H9 (cell line): ENCODE data around the gene GOLGA3. TPM values are rescaled to one million over a fixed set of nuclear protein-coding genes. Genes with fewer than 3 reads are reported as not detected.
A peak's percentile ranks its signal among the peaks of the same experiment; 100 is the strongest.

ENCODE experiments used
- DNase-seq: peaks from one replicate; pipeline ENCODE4 v3.0.0-alpha.2; 2017
- H2AFZ ChIP-seq: one replicate; pipeline ENCODE4 v1.6.1; 2013; ENCODE audit warnings: mild to moderate bottlenecking, low read length, control low read depth, moderate library complexity
- H2AK5ac ChIP-seq: 2 replicates; pipeline ENCODE4 v1.6.1; 2013; ENCODE audit warnings: low read length, control low read depth, mixed read lengths; ENCODE audit not compliant: insufficient read length
- H2BK120ac ChIP-seq: one replicate; pipeline ENCODE4 v1.6.1; 2013; ENCODE audit warnings: low read depth, mild to moderate bottlenecking, low read length, control low read depth, inconsistent platforms; ENCODE audit not compliant: poor library complexity, severe bottlenecking
- H2BK12ac ChIP-seq: 2 replicates; pipeline ENCODE4 v1.6.1; 2013; ENCODE audit warnings: low read length, control low read depth, mixed read lengths, low read depth; ENCODE audit not compliant: insufficient read length
- H2BK15ac ChIP-seq: 2 replicates; pipeline ENCODE4 v1.6.1; 2013; ENCODE audit warnings: low read depth, low read length, control low read depth
- H2BK20ac ChIP-seq: one replicate; pipeline ENCODE4 v1.6.1; 2013; ENCODE audit warnings: low read depth, mild to moderate bottlenecking, low read length, control low read depth, inconsistent platforms; ENCODE audit not compliant: poor library complexity, severe bottlenecking
- H2BK5ac ChIP-seq: 2 replicates; pipeline ENCODE4 v1.6.1; 2013; ENCODE audit warnings: low read length, control low read depth, mixed read lengths; ENCODE audit not compliant: insufficient read length
- H3K14ac ChIP-seq: 2 replicates; pipeline ENCODE4 v1.6.1; 2013; ENCODE audit warnings: low read length, control low read depth; ENCODE audit not compliant: insufficient read depth
- H3K18ac ChIP-seq: 2 replicates; pipeline ENCODE4 v1.6.1; 2013; ENCODE audit warnings: low read depth, mild to moderate bottlenecking, mixed read lengths, low read length, control low read depth; ENCODE audit not compliant: insufficient read length
- H3K23ac ChIP-seq: 2 replicates; pipeline ENCODE4 v1.6.1; 2013; ENCODE audit warnings: low read length, control low read depth, mixed read lengths, low read depth; ENCODE audit not compliant: insufficient read length
- H3K23me2 ChIP-seq: 2 replicates; pipeline ENCODE4 v1.6.1; 2013; ENCODE audit warnings: low read depth, mild to moderate bottlenecking, mixed read lengths, low read length, control low read depth; ENCODE audit not compliant: insufficient read length, poor library complexity, severe bottlenecking
- H3K27ac ChIP-seq: 2 replicates; pipeline ENCODE4 v1.5.1; 2013; ENCODE audit warnings: low read length, control low read depth, mixed read lengths, low read depth; ENCODE audit not compliant: insufficient read length
- H3K27me3 ChIP-seq: 2 replicates; pipeline ENCODE4 v1.6.1; 2013; ENCODE audit warnings: low read length, control low read depth, inconsistent platforms; ENCODE audit not compliant: insufficient read depth
- H3K4ac ChIP-seq: 2 replicates; pipeline ENCODE4 v1.6.1; 2013; ENCODE audit warnings: low read depth, mild to moderate bottlenecking, control low read depth, inconsistent platforms, low read length, moderate library complexity
- H3K4me1 ChIP-seq: 2 replicates; pipeline ENCODE4 v1.6.1; 2013; ENCODE audit warnings: low read length, control low read depth, inconsistent platforms; ENCODE audit not compliant: insufficient read depth
- H3K4me2 ChIP-seq: 2 replicates; pipeline ENCODE4 v1.6.1; 2013; ENCODE audit warnings: low read length, control low read depth, mixed read lengths; ENCODE audit not compliant: insufficient read length, insufficient read depth
- H3K56ac ChIP-seq: 2 replicates; pipeline ENCODE4 v1.6.1; 2013; ENCODE audit warnings: low read depth, mild to moderate bottlenecking, mixed read lengths, low read length, control low read depth; ENCODE audit not compliant: insufficient read length
- H3K79me1 ChIP-seq: 2 replicates; pipeline ENCODE4 v1.6.1; 2013; ENCODE audit warnings: low read depth, mild to moderate bottlenecking, moderate library complexity, low read length, control low read depth, inconsistent platforms; ENCODE audit not compliant: insufficient read depth, poor library complexity, severe bottlenecking
- H3K79me2 ChIP-seq: 2 replicates; pipeline ENCODE4 v1.6.1; 2013; ENCODE audit warnings: low read length, control low read depth, inconsistent platforms; ENCODE audit not compliant: insufficient read depth
- H3K9ac ChIP-seq: 2 replicates; pipeline ENCODE4 v1.6.1; 2013; ENCODE audit warnings: low read length, control low read depth, mixed read lengths; ENCODE audit not compliant: insufficient read length; ENCODE audit errors: extremely low read depth
- H3K9me3 ChIP-seq: one replicate; pipeline ENCODE4 v1.6.1; 2013; ENCODE audit warnings: low read depth, low read length, inconsistent platforms; ENCODE audit not compliant: control insufficient read depth
- H3T11ph ChIP-seq: one replicate; pipeline ENCODE4 v1.6.1; 2013; ENCODE audit warnings: mild to moderate bottlenecking, low read length, control low read depth, inconsistent platforms
- H4K20me1 ChIP-seq: one replicate; pipeline ENCODE4 v1.6.1; 2013; ENCODE audit not compliant: control insufficient read depth, insufficient read length, insufficient read depth
- H4K5ac ChIP-seq: 2 replicates; pipeline ENCODE4 v1.6.1; 2013; ENCODE audit warnings: low read depth, mild to moderate bottlenecking, mixed read lengths, low read length, control low read depth; ENCODE audit not compliant: insufficient read length
- H4K8ac ChIP-seq: replicated peaks from 2 replicates; pipeline ENCODE4 v1.6.1; 2013; ENCODE audit warnings: low read length, control low read depth, mixed read lengths, low read depth; ENCODE audit not compliant: insufficient read length
- H4K91ac ChIP-seq: 2 replicates; pipeline ENCODE4 v1.6.1; 2013; ENCODE audit warnings: low read depth, mild to moderate bottlenecking, moderate library complexity, mixed read lengths, low read length, control low read depth; ENCODE audit not compliant: insufficient read length
- H3K27ac Mint-ChIP-seq, 3 experiments: 2 replicates in 2 of 3; 3 replicates in 1 of 3; pipeline ENCODE4 v1.8.0; 2020 to 2021; ENCODE audit warnings: mixed read lengths in 3 of 3, mild to moderate bottlenecking in 1 of 3, moderate library complexity in 1 of 3
- H3K27me3 Mint-ChIP-seq: 2 replicates; pipeline ENCODE4 v1.8.0; 2021; ENCODE audit warnings: low read depth, mild to moderate bottlenecking, moderate library complexity, mixed read lengths
- H3K36me3 Mint-ChIP-seq, 3 experiments: 2 replicates in 2 of 3; 3 replicates in 1 of 3; pipeline ENCODE4 v1.8.0; 2020 to 2021; ENCODE audit warnings: low read depth in 3 of 3, mixed read lengths in 3 of 3; ENCODE audit not compliant: insufficient read depth in 1 of 3
- H3K4me1 Mint-ChIP-seq, 2 experiments: 2 replicates each; pipeline ENCODE4 v1.8.0; 2020; ENCODE audit warnings: mixed read lengths in 2 of 2
- H3K4me3 Mint-ChIP-seq, 2 experiments: 2 replicates in 1 of 2; 3 replicates in 1 of 2; pipeline ENCODE4 v1.8.0; 2020 to 2021; ENCODE audit warnings: mild to moderate bottlenecking in 2 of 2, mixed read lengths in 2 of 2, moderate library complexity in 1 of 2
- H3K9me3 Mint-ChIP-seq, 2 experiments: 2 replicates in 1 of 2; 3 replicates in 1 of 2; pipeline ENCODE4 v1.8.0; 2020; ENCODE audit warnings: mild to moderate bottlenecking in 2 of 2, mixed read lengths in 2 of 2, moderate library complexity in 1 of 2
- CTCF ChIP-seq: fragments of 200-600 bp; sonication (generic); conservative IDR thresholded peaks from 3 replicates; pipeline ENCODE4 v1.8.0; 2021; ENCODE audit warnings: antibody characterized with exemption, mild to moderate bottlenecking
- WGBS: extraction: QIAGEN DNeasy Blood & Tissue Kit; methylation state at CpG from one replicate; pipeline ENCODE4 v1.1.7; 2013; ENCODE audit warnings: missing lambda C conversion rate, low lambda C conversion rate, mixed read lengths; ENCODE audit not compliant: insufficient read length; ENCODE audit errors: extremely low coverage; 5-methylcytosine and 5-hydroxymethylcytosine counted together
- total RNA-seq: library from RNA; stranded (reverse); gene quantifications from 2 replicates; pipeline ENCODE4 v1.2.1, GENCODE V29; 2021

Gene GOLGA3
- total RNA-seq, 1 experiment from 2014 or later = 40.1 TPM

GRCh38 chr12:132866251-132866828, 37.7 kb upstream of the GOLGA3 start:
- Histone ChIP-seq H2BK15ac (no peak overlapping the region), H3K27ac (no peak overlapping the region), H3K4me2 (no peak overlapping the region), H2AK5ac (no peak overlapping the region), H3K4me1 (no peaks in the 10 kb centered on the region), H2BK120ac (no peak overlapping the region), H3K23me2 (no peaks in the 10 kb centered on the region), H3K27me3 (no peaks in the 10 kb centered on the region), H4K5ac (no peak overlapping the region), H3T11ph (no peak overlapping the region), H2BK12ac (no peak overlapping the region), H3K56ac (no peak overlapping the region), H4K91ac (no peak overlapping the region), H3K18ac (no peak overlapping the region), H4K8ac (no peak overlapping the region), H3K79me1 (no peaks in the 10 kb centered on the region), H3K9me3 (no peaks in the 10 kb centered on the region), H3K9ac (no peak overlapping the region), H3K23ac (no peak overlapping the region), H3K14ac (no peak overlapping the region), H3K79me2 (no peaks in the 10 kb centered on the region), H2BK5ac (no peak overlapping the region), H4K20me1 (peaks cover 2% of the 10 kb centered on the region), H2BK20ac (no peak overlapping the region), H3K4ac (no peak overlapping the region), H2AFZ (no peak overlapping the region)
- H3K9me3 Mint-ChIP-seq = no peaks in the 10 kb centered on the region
- DNase-seq = no peak
- no peak for TF ChIP-seq CTCF
- no peak overlapping the region for H3K4me3 Mint-ChIP-seq
- no CpG with 5 or more reads among the region's 14 CpGs for WGBS
- H3K27ac Mint-ChIP-seq = peak overlapping the region; percentile 3 to 77 (median 28); a peak in 4 of 7 replicates
- H3K4me1 Mint-ChIP-seq = no peaks in the 10 kb centered on the region
- H3K36me3 Mint-ChIP-seq = peaks cover 22 to 59% (median 46%) of the 10 kb centered on the region in 3 experiments
- H3K27me3 Mint-ChIP-seq = no peaks in the 10 kb centered on the region; the same call in 1 of the 2 replicates
